Ascending aorta (tissue), 2 donors: ENCODE data around the gene PRKD1. TPM values are rescaled to one million over a fixed set of nuclear protein-coding genes. Genes with fewer than 3 reads are reported as not detected.

Experiments
- DNase-seq, 2 donors: peaks; one replicate each; pipeline ENCODE4 v3.0.0-alpha.2; 2019; ENCODE audit warnings: low spot score in 2 of 2
- H3K27ac ChIP-seq, 2 donors: fragments of 200-600 bp; sonication (generic); one replicate each; pipeline ENCODE4 v1.5.1; 2016 to 2017; ENCODE audit warnings: mild to moderate bottlenecking in 1 of 2
- H3K27me3 ChIP-seq: fragments of 200-600 bp; sonication (generic); one replicate; pipeline ENCODE4 v1.5.1; 2017
- H3K36me3 ChIP-seq, 2 donors: fragments of 200-600 bp; sonication (generic); one replicate each; pipeline ENCODE4 v1.5.1; 2016
- H3K4me1 ChIP-seq, 2 donors: fragments of 200-600 bp; sonication (generic); one replicate each; pipeline ENCODE4 v1.5.1; 2016 to 2017; ENCODE audit warnings: mild to moderate bottlenecking in 1 of 2
- H3K4me3 ChIP-seq, 2 donors: fragments of 200-600 bp; sonication (generic); one replicate each; pipeline ENCODE4 v1.5.1; 2016 to 2017; ENCODE audit warnings: mild to moderate bottlenecking in 1 of 2
- H3K9me3 ChIP-seq, 2 donors: fragments of 200-600 bp; sonication (generic); one replicate each; pipeline ENCODE4 v1.5.1; 2016
- CTCF ChIP-seq, 3 experiments: fragments of 200-600 bp in 2 of 3; fragments of 450-650 bp in 1 of 3; sonication (generic) in 2 of 3; IDR thresholded peaks; one replicate each; pipeline ENCODE4 v1.5.1; 2016 to 2019; ENCODE audit warnings: antibody characterized with exemption in 3 of 3, mild to moderate bottlenecking in 1 of 3, moderate library complexity in 1 of 3
- intact Hi-C: fragments of 100-400 bp; cut with DNase I; formaldehyde crosslinking; loops from one replicate; pipeline ENCODE4 v1.15.1; 2023
- total RNA-seq: library from RNA; depleted of rRNA; stranded (reverse); fragments of >200 nt; gene quantifications from one replicate; pipeline ENCODE4 v1.1.0, GENCODE V29; 2016

The PRKD1 gene
- total RNA-seq, 1 donor from 2014 or later, result 34.6 TPM

DNA sequence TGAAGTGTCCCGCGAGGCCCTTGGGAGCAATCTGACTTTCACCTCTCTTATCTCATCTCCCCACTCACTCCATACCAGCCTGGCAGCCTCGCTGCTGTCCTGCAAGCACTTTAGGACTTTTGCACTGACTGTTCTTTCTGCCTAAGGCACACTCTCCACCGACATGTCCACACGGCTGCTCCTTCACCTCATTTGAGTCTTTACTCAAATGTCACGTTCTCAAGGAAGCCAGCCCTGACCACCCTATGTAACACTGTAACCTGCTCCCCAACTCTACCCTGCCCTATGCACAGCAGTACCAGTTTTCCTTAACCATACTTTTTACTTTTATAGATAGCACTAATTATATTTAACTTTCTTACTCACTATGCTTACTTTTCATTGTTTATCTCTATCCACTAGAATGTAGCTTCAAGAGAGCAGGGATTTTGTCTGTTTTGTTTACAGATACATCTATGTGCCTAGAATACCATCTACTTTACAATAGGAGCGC is 32.0 kb downstream of the PRKD1 start:
- Histone ChIP-seq H3K27me3 (no peaks in the 10 kb centered on the region), H3K4me1 (no peaks in the 10 kb centered on the region), H3K36me3 (no peaks in the 10 kb centered on the region), H3K9me3 (no peaks in the 10 kb centered on the region), H3K4me3 (no peak overlapping the region), H3K27ac (no peak overlapping the region)
- intact Hi-C loops, result no loop called here
- DNase-seq, result no peak
- no peak for TF ChIP-seq CTCF (IDR thresholded peaks at IDR 0.05)

DNA sequence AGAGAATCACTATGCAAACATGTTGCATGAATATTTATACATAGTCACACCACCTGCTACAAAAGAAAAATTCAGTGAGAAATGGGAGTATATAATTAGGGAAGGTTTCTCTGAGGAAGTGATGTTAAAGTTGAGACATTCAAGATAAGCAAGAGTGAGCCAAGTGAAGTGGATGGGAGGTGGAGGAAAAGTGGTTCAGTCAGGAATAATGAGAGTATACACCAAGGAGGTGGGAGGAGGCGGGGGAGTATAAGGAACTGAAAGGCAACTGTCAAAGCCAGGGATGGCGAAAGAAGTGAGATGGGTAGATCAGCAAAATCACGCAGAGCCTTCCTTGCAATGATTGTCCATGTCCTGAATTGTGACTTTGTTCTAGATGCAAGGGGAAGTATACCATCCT is 33.7 kb downstream of the PRKD1 start:
- no peak overlapping the region for H3K27ac ChIP-seq
- intact Hi-C loops, result no loop called here
- no peaks in the 10 kb centered on the region for H3K36me3 ChIP-seq
- DNase-seq, result no peak
- H3K4me1 ChIP-seq, result no peaks in the 10 kb centered on the region
- H3K27me3 ChIP-seq, result no peaks in the 10 kb centered on the region
- H3K4me3 ChIP-seq, result no peak overlapping the region
- H3K9me3 ChIP-seq, result no peaks in the 10 kb centered on the region
- no peak for TF ChIP-seq CTCF (IDR thresholded peaks at IDR 0.05)

GRCh38 chr14:29892327-29892726 is 35.3 kb downstream of the PRKD1 start:
- no peaks in the 10 kb centered on the region for H3K9me3 ChIP-seq
- no peaks in the 10 kb centered on the region for H3K27me3 ChIP-seq
- intact Hi-C loops, result no loop called here
- H3K36me3 ChIP-seq, result no peaks in the 10 kb centered on the region
- no peak for TF ChIP-seq CTCF (IDR thresholded peaks at IDR 0.05)
- no peak overlapping the region for H3K4me3 ChIP-seq
- H3K4me1 ChIP-seq, result no peaks in the 10 kb centered on the region
- no peak overlapping the region for H3K27ac ChIP-seq
- DNase-seq, result no peak

- no peak overlapping the region for H3K4me3 ChIP-seq
- no peak for DNase-seq
- no peak overlapping the region for H3K27ac ChIP-seq
These were observed 41.7 kb downstream of the PRKD1 start for GRCh38 chr14:29885988-29886387.

GRCh38 chr14:29868000-29868399 is 59.6 kb downstream of the PRKD1 start:
- TF ChIP-seq CTCF (IDR thresholded peaks at IDR 0.05), result no peak
- no peak overlapping the region for H3K27ac ChIP-seq
- H3K4me3 ChIP-seq, result no peak overlapping the region
- no peaks in the 10 kb centered on the region for H3K27me3 ChIP-seq
- no peaks in the 10 kb centered on the region for H3K4me1 ChIP-seq
- DNase-seq, result no peak
- no peaks in the 10 kb centered on the region for H3K36me3 ChIP-seq
- H3K9me3 ChIP-seq, result no peaks in the 10 kb centered on the region
- intact Hi-C loops, result no loop called here

More at GRCh38 chr14:29885988-29886387, 41.7 kb downstream of the PRKD1 start:
- no peaks in the 10 kb centered on the region for H3K36me3 ChIP-seq
- H3K27me3 ChIP-seq, result no peaks in the 10 kb centered on the region
- intact Hi-C loops, result no loop called here
- H3K9me3 ChIP-seq, result no peaks in the 10 kb centered on the region
- TF ChIP-seq CTCF (IDR thresholded peaks at IDR 0.05), result no peak
- H3K4me1 ChIP-seq, result no peaks in the 10 kb centered on the region

GRCh38 chr14:29865299-29865698 is 62.3 kb downstream of the PRKD1 start:
- Histone ChIP-seq H3K27me3 (no peaks in the 10 kb centered on the region), H3K36me3 (no peaks in the 10 kb centered on the region), H3K27ac (no peak overlapping the region), H3K9me3 (no peaks in the 10 kb centered on the region), H3K4me3 (no peak overlapping the region), H3K4me1 (peaks cover 0 to 3% of the 10 kb centered on the region in 2 donors)
- no peak for DNase-seq
- intact Hi-C loops, result no loop called here
- TF ChIP-seq CTCF (IDR thresholded peaks at IDR 0.05), result no peak
